Gastrocnemius medialis (tissue), 4 donors: ENCODE results near the gene MPRIP.

Experiments used
- CTCF ChIP-seq, 5 experiments: fragments of 450-650 bp in 3 of 5; fragments of 200-600 bp in 2 of 5; sonication (generic) in 2 of 5; IDR thresholded peaks in 4 of 5; conservative IDR thresholded peaks in 1 of 5; 1 replicate in 4 of 5; 2 replicates in 1 of 5; pipeline ENCODE4 v1.5.1; 2016 to 2019; ENCODE audit warnings: antibody characterized with exemption in 5 of 5, mild to moderate bottlenecking in 3 of 5, moderate library complexity in 3 of 5
- POLR2A ChIP-seq, 2 donors: fragments of 450-650 bp; IDR thresholded peaks; one replicate each; pipeline ENCODE4 v1.6.1; 2017; ENCODE audit warnings: antibody characterized with exemption in 2 of 2, mild to moderate bottlenecking in 2 of 2, moderate library complexity in 2 of 2

- no peak for TF ChIP-seq CTCF (IDR thresholded peaks at IDR 0.05 in 4 of 5, conservative IDR thresholded peaks at IDR 0.05 in 1 of 5)
- no peak for TF ChIP-seq POLR2A (IDR thresholded peaks at IDR 0.05)
Measured at GRCh38 chr17:17217995-17218394, 175.7 kb downstream of the MPRIP start.
